DND-41 (cell line): ENCODE measurements around the gene RASA2.

Experiments
- EZH2 ChIP-seq: IDR thresholded peaks from 3 replicates; pipeline ENCODE4 v1.6.1; 2012; ENCODE audit warnings: borderline replicate concordance, low read depth, mild to moderate bottlenecking, moderate library complexity, low read length, inconsistent platforms; ENCODE audit not compliant: severe bottlenecking
- TF ChIP-seq, protein P1 (sequence below): IDR thresholded peaks from 2 replicates; pipeline ENCODE4 v1.5.1; 2012; ENCODE audit warnings: borderline replicate concordance, low read length, moderate library complexity, mild to moderate bottlenecking; ENCODE audit not compliant: poor library complexity, severe bottlenecking; ENCODE audit errors: extremely low read depth

DNA sequence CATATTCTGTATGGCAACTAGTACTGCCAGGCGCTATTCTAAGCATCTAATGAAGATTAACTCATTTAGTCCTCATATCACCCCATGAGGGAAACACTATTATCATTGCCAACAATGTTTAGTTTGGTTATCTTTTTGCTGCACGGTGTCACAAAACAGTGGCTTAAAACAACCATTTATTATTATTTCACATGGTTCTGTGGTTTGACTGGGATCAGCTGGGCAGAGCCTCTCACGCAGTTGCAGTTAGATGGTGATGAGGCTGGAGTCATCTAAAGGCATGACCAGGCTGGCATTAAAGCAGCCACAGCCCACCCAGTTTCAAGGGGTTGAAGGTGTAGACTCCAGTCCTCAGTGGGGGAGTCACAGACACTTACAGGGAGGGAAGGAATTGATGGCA lies 32.8 kb upstream of the RASA2 start:
- TF ChIP-seq, protein P1, sequence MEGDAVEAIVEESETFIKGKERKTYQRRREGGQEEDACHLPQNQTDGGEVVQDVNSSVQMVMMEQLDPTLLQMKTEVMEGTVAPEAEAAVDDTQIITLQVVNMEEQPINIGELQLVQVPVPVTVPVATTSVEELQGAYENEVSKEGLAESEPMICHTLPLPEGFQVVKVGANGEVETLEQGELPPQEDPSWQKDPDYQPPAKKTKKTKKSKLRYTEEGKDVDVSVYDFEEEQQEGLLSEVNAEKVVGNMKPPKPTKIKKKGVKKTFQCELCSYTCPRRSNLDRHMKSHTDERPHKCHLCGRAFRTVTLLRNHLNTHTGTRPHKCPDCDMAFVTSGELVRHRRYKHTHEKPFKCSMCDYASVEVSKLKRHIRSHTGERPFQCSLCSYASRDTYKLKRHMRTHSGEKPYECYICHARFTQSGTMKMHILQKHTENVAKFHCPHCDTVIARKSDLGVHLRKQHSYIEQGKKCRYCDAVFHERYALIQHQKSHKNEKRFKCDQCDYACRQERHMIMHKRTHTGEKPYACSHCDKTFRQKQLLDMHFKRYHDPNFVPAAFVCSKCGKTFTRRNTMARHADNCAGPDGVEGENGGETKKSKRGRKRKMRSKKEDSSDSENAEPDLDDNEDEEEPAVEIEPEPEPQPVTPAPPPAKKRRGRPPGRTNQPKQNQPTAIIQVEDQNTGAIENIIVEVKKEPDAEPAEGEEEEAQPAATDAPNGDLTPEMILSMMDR = no peak
- TF ChIP-seq EZH2 = no peak
